DND-41 (cell line): Measurements from ENCODE around the gene DUOX2.

Experiments
- CTCF ChIP-seq: IDR thresholded peaks from 2 replicates; pipeline ENCODE4 v1.5.1; 2012; ENCODE audit warnings: borderline replicate concordance, low read length, moderate library complexity, mild to moderate bottlenecking; ENCODE audit not compliant: poor library complexity, severe bottlenecking; ENCODE audit errors: extremely low read depth
- EZH2 ChIP-seq: IDR thresholded peaks from 3 replicates; pipeline ENCODE4 v1.6.1; 2012; ENCODE audit warnings: borderline replicate concordance, low read depth, mild to moderate bottlenecking, moderate library complexity, low read length, inconsistent platforms; ENCODE audit not compliant: severe bottlenecking

GRCh38 chr15:45122719-45123118 is 8.7 kb upstream of the DUOX2 start:
- TF ChIP-seq EZH2 (no peak), CTCF (no peak)
